Caco-2 (cell line): Measurements from ENCODE around the gene SUGT1. TPM values are rescaled to one million over a fixed set of nuclear protein-coding genes. Genes with fewer than 3 reads are reported as not detected.

Source experiments
- BruUV-seq: library from RNA; stranded (reverse); fragments of 400-500 nt; replicated peaks from 2 replicates; lab custom pipeline; 2021; lab: Mats Ljungman, UMichigan
- CTCF ChIA-PET: fragments of 300-600 bp; sonication (Branson Sonifier 250); formaldehyde crosslinking; loops from one replicate; lab custom pipeline; 2022; ENCODE audit warnings: antibody characterized with exemption; lab: Charles Lee
- POLR2A ChIA-PET: fragments of 300-600 bp; sonication (Branson Sonifier 250); formaldehyde crosslinking; loops from one replicate; lab custom pipeline; 2022; ENCODE audit warnings: antibody characterized with exemption; lab: Charles Lee
- DNase-seq, 2 experiments: peaks; one replicate each; pipeline versions ENCODE4 v3.0.0 to v3.0.0-alpha.2; 2020 to 2022
- H3K27me3 ChIP-seq: replicated peaks from 2 replicates; pipeline ENCODE4 v1.6.0; 2011; ENCODE audit warnings: low read length; ENCODE audit not compliant: control insufficient read depth, insufficient read depth
- H3K36me3 ChIP-seq: 2 replicates; pipeline ENCODE4 v1.5.1; 2011; ENCODE audit warnings: low read length; ENCODE audit not compliant: control insufficient read depth, insufficient read depth
- H3K4me1 ChIP-seq: fragments of 250-450 bp; sonication (Bioruptor Pico); 2 replicates; pipeline ENCODE4 v1.5.1; 2020; ENCODE audit warnings: mild to moderate bottlenecking
- H3K4me3 ChIP-seq: 2 replicates; pipeline ENCODE4 v1.5.1; 2011; ENCODE audit warnings: low read depth, mild to moderate bottlenecking, control low read depth, low read length
- H3K9me3 ChIP-seq: fragments of 250-450 bp; sonication (Bioruptor Pico); 2 replicates; pipeline ENCODE4 v1.5.1; 2020; ENCODE audit warnings: mild to moderate bottlenecking, moderate library complexity
- H3K27ac Mint-ChIP-seq: one replicate; pipeline ENCODE4 v1.8.0; 2022; ENCODE audit warnings: mixed read lengths; ENCODE audit not compliant: unreplicated experiment
- H3K27me3 Mint-ChIP-seq: one replicate; pipeline ENCODE4 v1.8.0; 2022; ENCODE audit warnings: mixed read lengths; ENCODE audit not compliant: insufficient read depth, unreplicated experiment
- H3K36me3 Mint-ChIP-seq: one replicate; pipeline ENCODE4 v1.8.0; 2022; ENCODE audit warnings: mild to moderate bottlenecking, mixed read lengths; ENCODE audit not compliant: insufficient read depth, unreplicated experiment
- H3K4me1 Mint-ChIP-seq: one replicate; pipeline ENCODE4 v1.8.0; 2022; ENCODE audit warnings: low read depth, mixed read lengths; ENCODE audit not compliant: unreplicated experiment
- H3K4me3 Mint-ChIP-seq: one replicate; pipeline ENCODE4 v1.8.0; 2022; ENCODE audit warnings: mild to moderate bottlenecking, moderate library complexity, mixed read lengths; ENCODE audit not compliant: unreplicated experiment
- H3K9me3 Mint-ChIP-seq: one replicate; pipeline ENCODE4 v1.8.0; 2022; ENCODE audit warnings: mixed read lengths; ENCODE audit not compliant: unreplicated experiment
- intact Hi-C: fragments of 100-400 bp; cut with micrococcal nuclease; formaldehyde crosslinking; loops from one replicate; pipeline ENCODE4 v1.10.0; 2022; ENCODE audit not compliant: unreplicated experiment
- total RNA-seq: library from RNA; stranded (reverse); gene quantifications from 2 replicates; pipeline ENCODE4 v1.2.3, GENCODE V29; 2022
- TF ChIP-seq, protein P1 (sequence below), 2 experiments: fragments of 200-600 bp in 1 of 2; IDR thresholded peaks; 1 replicate in 1 of 2; 2 replicates in 1 of 2; pipeline versions ENCODE4 v1.5.1 to v1.8.0; 2011 to 2022; ENCODE audit warnings: antibody characterized with exemption in 1 of 2, control low read depth in 1 of 2, inconsistent platforms in 1 of 2, low read depth in 1 of 2, low read length in 1 of 2, mild to moderate bottlenecking in 1 of 2, moderate library complexity in 1 of 2; ENCODE audit not compliant: insufficient read depth in 1 of 2, severe bottlenecking in 1 of 2, unreplicated experiment in 1 of 2

The SUGT1 gene
- total RNA-seq, 1 experiment from 2014 or later, result 73.6 TPM

DNA sequence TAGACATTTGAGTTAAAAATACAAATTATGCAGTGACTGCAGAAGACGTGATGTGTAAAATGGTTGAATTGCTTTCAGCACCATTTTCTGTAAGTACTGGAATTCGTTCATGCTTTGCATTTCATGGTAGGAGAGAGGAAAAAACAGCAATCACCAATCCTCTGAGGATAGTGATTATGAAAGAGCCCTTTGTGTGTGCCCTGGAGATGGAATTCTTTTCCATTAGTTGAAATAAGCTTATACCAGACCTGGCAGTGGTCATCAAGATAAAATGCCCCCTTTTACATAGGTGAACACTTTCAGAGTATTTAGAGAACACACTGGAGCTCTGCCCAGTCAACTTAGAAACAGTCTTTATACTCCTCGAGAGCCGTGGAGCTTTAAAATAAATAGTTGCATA is 85.3 kb downstream of the SUGT1 start:
- H3K27ac Mint-ChIP-seq, result no peak overlapping the region
- no peaks in the 10 kb centered on the region for H3K4me1 ChIP-seq
- ChIA-PET CTCF (interaction anchor here (0.6 to 1.1 kb wide), 2 partner anchors 71 to 99 kb away, joined by 3 to 4 read pairs; no protein-coding TSS in a partner anchor), POLR2A (no interaction called here)
- TF ChIP-seq, protein P1, sequence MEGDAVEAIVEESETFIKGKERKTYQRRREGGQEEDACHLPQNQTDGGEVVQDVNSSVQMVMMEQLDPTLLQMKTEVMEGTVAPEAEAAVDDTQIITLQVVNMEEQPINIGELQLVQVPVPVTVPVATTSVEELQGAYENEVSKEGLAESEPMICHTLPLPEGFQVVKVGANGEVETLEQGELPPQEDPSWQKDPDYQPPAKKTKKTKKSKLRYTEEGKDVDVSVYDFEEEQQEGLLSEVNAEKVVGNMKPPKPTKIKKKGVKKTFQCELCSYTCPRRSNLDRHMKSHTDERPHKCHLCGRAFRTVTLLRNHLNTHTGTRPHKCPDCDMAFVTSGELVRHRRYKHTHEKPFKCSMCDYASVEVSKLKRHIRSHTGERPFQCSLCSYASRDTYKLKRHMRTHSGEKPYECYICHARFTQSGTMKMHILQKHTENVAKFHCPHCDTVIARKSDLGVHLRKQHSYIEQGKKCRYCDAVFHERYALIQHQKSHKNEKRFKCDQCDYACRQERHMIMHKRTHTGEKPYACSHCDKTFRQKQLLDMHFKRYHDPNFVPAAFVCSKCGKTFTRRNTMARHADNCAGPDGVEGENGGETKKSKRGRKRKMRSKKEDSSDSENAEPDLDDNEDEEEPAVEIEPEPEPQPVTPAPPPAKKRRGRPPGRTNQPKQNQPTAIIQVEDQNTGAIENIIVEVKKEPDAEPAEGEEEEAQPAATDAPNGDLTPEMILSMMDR (IDR thresholded peaks at IDR 0.05; ENCODE audit: insufficient read depth in 1 of 2, low read depth in 1 of 2, low read length in 1 of 2, severe bottlenecking in 1 of 2, unreplicated experiment in 1 of 2), result no peak
- H3K4me1 Mint-ChIP-seq, result no peaks in the 10 kb centered on the region
- H3K4me3 Mint-ChIP-seq, result no peak overlapping the region
- H3K9me3 ChIP-seq, result no peaks in the 10 kb centered on the region
- no peak for DNase-seq
- peaks cover 20% of the 10 kb centered on the region for H3K27me3 Mint-ChIP-seq
- intact Hi-C loops, result no loop called here
- H3K36me3 Mint-ChIP-seq, result peaks cover 5% of the 10 kb centered on the region
- no peak overlapping the region for H3K4me3 ChIP-seq
- no peaks in the 10 kb centered on the region for H3K27me3 ChIP-seq
- no peaks in the 10 kb centered on the region for H3K9me3 Mint-ChIP-seq
- no peaks in the 10 kb centered on the region for H3K36me3 ChIP-seq
- BruUV-seq, result no TSS peak

DNA sequence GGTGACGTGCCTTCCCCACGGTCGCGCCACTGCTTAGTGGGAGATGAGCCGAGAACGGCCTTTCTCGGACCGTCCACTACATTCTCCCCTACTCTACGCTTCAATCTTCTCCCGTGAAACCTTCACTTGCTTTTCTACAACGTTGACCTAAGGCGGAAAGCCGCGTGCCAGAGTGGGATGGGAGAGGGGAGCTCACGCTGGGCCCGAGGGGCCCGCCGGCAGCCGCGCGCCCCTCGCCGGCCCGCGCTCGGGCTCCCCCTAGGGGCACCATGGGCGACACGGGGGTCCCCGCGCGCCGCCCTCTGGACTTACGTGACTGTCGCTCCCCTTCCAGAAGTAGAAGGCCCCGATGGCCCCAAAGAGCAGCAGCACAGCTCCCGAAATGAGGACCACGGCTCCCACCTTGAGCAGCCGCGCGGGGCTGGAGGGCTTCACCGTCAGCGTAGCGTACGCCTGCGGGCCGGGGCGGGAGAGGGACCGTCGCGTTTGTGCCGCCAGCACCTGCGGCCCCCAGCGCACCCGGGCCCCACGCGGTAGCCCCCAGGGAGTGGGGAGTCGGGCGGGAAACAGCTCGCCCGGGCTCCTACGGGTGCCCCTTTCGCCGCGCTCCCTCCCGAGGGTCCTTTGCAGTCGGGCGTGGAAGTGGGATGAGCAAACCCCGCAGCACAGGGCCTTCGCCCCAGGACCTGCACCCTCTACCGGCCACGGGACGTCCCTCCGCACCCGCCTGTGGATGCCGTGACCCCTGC is 86.3 kb downstream of the SUGT1 start:
- intact Hi-C loops, result no loop called here
- Mint-ChIP-seq H3K27ac (no peak overlapping the region), H3K4me1 (no peaks in the 10 kb centered on the region), H3K9me3 (no peaks in the 10 kb centered on the region), H3K4me3 (no peak overlapping the region), H3K27me3 (peaks cover 22% of the 10 kb centered on the region), H3K36me3 (peaks cover 5% of the 10 kb centered on the region)
- TF ChIP-seq, protein P1 (IDR thresholded peaks at IDR 0.05; ENCODE audit: insufficient read depth in 1 of 2, low read depth in 1 of 2, low read length in 1 of 2, severe bottlenecking in 1 of 2, unreplicated experiment in 1 of 2), result no peak
- Histone ChIP-seq H3K4me3 (no peak overlapping the region), H3K27me3 (no peaks in the 10 kb centered on the region), H3K36me3 (no peaks in the 10 kb centered on the region), H3K9me3 (no peaks in the 10 kb centered on the region), H3K4me1 (no peaks in the 10 kb centered on the region)
- no TSS peak for BruUV-seq
- ChIA-PET CTCF (interaction anchor here (1.1 kb wide), 1 partner anchor 71 kb away, joined by 4 read pairs; no protein-coding TSS in a partner anchor), POLR2A (no interaction called here)
- DNase-seq, result no peak

DNA sequence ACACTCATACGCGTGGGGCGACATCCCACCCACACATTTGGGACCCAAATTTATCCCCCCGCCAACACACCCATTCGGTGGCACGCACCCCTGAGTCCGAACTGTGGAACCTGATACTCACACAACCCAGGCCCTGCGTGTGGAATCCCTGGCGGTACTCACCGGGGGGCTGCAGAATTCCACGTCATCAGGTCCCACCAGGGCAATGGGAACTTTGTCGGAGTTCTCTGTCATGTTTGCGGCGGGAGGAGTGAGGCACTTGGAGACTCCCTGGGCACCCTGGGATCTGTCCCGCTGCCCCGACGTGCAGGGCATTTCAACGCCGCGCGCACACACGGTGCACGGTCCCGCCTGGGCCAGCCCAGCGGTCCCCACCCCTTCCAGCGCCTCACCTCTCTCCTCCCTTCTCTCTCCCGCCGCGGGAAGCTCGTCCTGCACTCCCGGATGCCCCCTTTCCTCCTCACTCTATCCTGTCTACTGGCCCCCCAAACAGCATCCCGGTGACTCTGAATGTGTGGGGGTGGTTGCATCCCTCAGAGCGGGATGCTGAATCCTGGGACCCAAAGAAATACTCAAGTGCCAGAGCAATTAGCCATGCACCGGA is 86.9 kb downstream of the SUGT1 start, which contains the start of gene CNMD:
Gene CNMD (minus strand): TSS at position 353 of the 604 bp plus-strand sequence. CDS start 119 bp downstream, at position 234.
- Histone ChIP-seq H3K4me1 (no peaks in the 10 kb centered on the region), H3K9me3 (no peaks in the 10 kb centered on the region), H3K27me3 (no peaks in the 10 kb centered on the region), H3K36me3 (no peaks in the 10 kb centered on the region), H3K4me3 (no peak within 1 kb of the TSS)
- TF ChIP-seq, protein P1 (IDR thresholded peaks at IDR 0.05; ENCODE audit: insufficient read depth in 1 of 2, low read depth in 1 of 2, low read length in 1 of 2, severe bottlenecking in 1 of 2, unreplicated experiment in 1 of 2), result no peak
- Mint-ChIP-seq H3K27ac (no peak within 1 kb of the TSS), H3K4me3 (no peak within 1 kb of the TSS), H3K9me3 (no peaks in the 10 kb centered on the region), H3K36me3 (peaks cover 5% of the 10 kb centered on the region), H3K27me3 (peaks cover 23% of the 10 kb centered on the region), H3K4me1 (no peaks in the 10 kb centered on the region)
- ChIA-PET POLR2A (no interaction called here), CTCF (no interaction called here)
- no peak for DNase-seq
- no TSS peak for BruUV-seq
- intact Hi-C loops, result no loop called here
